ENCODE data around the gene MAP2. TPM values are rescaled to one million over a fixed set of nuclear protein-coding genes. Genes with fewer than 3 reads are reported as not detected.

MAP2 gene
- total and polyA plus RNA-seq, 7 donors, result 0.72 to 6.5 (median 1.8) TPM

- Histone ChIP-seq H3K4me3 (no peak overlapping the region), H3K9me3 (no peaks in the 10 kb centered on the region), H3K36me3 (ENCODE audit: insufficient read depth in 1 of 2, low read depth in 1 of 2) (no peaks in the 10 kb centered on the region), H3K27me3 (ENCODE audit: insufficient read depth in 3 of 3, low read length in 2 of 3) (no peaks in the 10 kb centered on the region), H3K4me1 (no peaks in the 10 kb centered on the region), H3K27ac (no peak overlapping the region)
- DNase-seq (no peak), ATAC-seq (no peak)
- no peak for TF ChIP-seq CTCF (IDR thresholded peaks at IDR 0.05)
- intact Hi-C loops (cut with DNase I), result no loop called here
These were observed 84.4 kb downstream of the MAP2 start for GRCh38 chr2:209508255-209508654.

GRCh38 chr2:209511637-209512036, 87.8 kb downstream of the MAP2 start:
- no peak for ATAC-seq
- Histone ChIP-seq H3K4me3 (no peak overlapping the region), H3K27me3 (ENCODE audit: insufficient read depth in 3 of 3, low read length in 2 of 3) (no peaks in the 10 kb centered on the region), H3K36me3 (ENCODE audit: insufficient read depth in 1 of 2, low read depth in 1 of 2) (no peaks in the 10 kb centered on the region), H3K4me1 (no peaks in the 10 kb centered on the region), H3K27ac (no peak overlapping the region), H3K9me3 (no peaks in the 10 kb centered on the region)
- TF ChIP-seq CTCF (IDR thresholded peaks at IDR 0.05), result no peak
- intact Hi-C loops (cut with DNase I), result no loop called here
- DNase-seq, result no peak
- 66 to 94% (median 94%) methylated on average over 2 of the region's 2 CpGs for WGBS, 3 donors

GRCh38 chr2:209512971-209513370, 89.1 kb downstream of the MAP2 start:
- Histone ChIP-seq H3K27me3 (ENCODE audit: insufficient read depth in 3 of 3, low read length in 2 of 3) (no peaks in the 10 kb centered on the region), H3K4me1 (no peaks in the 10 kb centered on the region), H3K9me3 (no peaks in the 10 kb centered on the region), H3K4me3 (no peak overlapping the region), H3K27ac (no peak overlapping the region), H3K36me3 (ENCODE audit: insufficient read depth in 1 of 2, low read depth in 1 of 2) (no peaks in the 10 kb centered on the region)
- TF ChIP-seq CTCF (IDR thresholded peaks at IDR 0.05), result no peak
- ATAC-seq, result no peak
- 82 to 93% (median 86%) methylated on average over 2 of the region's 2 CpGs for WGBS, 3 donors
- DNase-seq, result no peak
- intact Hi-C loops (cut with DNase I), result no loop called here

GRCh38 chr2:209517436-209517835, 93.6 kb downstream of the MAP2 start:
- Histone ChIP-seq H3K4me3 (no peak overlapping the region), H3K36me3 (ENCODE audit: insufficient read depth in 1 of 2, low read depth in 1 of 2) (no peaks in the 10 kb centered on the region), H3K9me3 (no peaks in the 10 kb centered on the region), H3K4me1 (no peaks in the 10 kb centered on the region), H3K27me3 (ENCODE audit: insufficient read depth in 3 of 3, low read length in 2 of 3) (no peaks in the 10 kb centered on the region), H3K27ac (no peak overlapping the region)
- ATAC-seq (no peak), DNase-seq (no peak)
- 72 to 76% (median 73%) methylated on average over 5 of the region's 5 CpGs for WGBS, 3 donors
- TF ChIP-seq CTCF (IDR thresholded peaks at IDR 0.05), result no peak
- intact Hi-C loops (cut with DNase I), result loop anchor here in 1 of 2 donors (5.0 kb wide), 1 partner anchor 1485 kb away; no protein-coding TSS in a partner anchor

- H3K4me1 ChIP-seq, result no peaks in the 10 kb centered on the region
- H3K4me3 ChIP-seq, result no peak overlapping the region
- intact Hi-C loops (cut with DNase I), result loop anchor here in 1 of 2 donors (5.0 kb wide), 1 partner anchor 1483 kb away; no protein-coding TSS in a partner anchor
- no peak overlapping the region for H3K27ac ChIP-seq
- TF ChIP-seq CTCF (IDR thresholded peaks at IDR 0.05), result no peak
- ATAC-seq, result no peak
- DNase-seq, result no peak
- H3K36me3 ChIP-seq (ENCODE audit: insufficient read depth in 1 of 2, low read depth in 1 of 2), result no peaks in the 10 kb centered on the region
- no peaks in the 10 kb centered on the region for H3K9me3 ChIP-seq
- no peaks in the 10 kb centered on the region for H3K27me3 ChIP-seq (ENCODE audit: insufficient read depth in 3 of 3, low read length in 2 of 3)
These were observed 95.4 kb downstream of the MAP2 start for GRCh38 chr2:209519271-209519670.

Measured in psoas muscle (tissue), 8 donors.